Measurements from ENCODE around the gene SLC38A6. TPM values are rescaled to one million over a fixed set of nuclear protein-coding genes. Genes with fewer than 3 reads are reported as not detected.
A peak's percentile ranks its signal among the peaks of the same experiment; 100 is the strongest.

SLC38A6 gene
- total and polyA plus RNA-seq, 9 of the 15 experiments (the other 6 are each of a cell fraction or from before 2014, with no cell fraction given), result 9.8 to 40.3 (median 17.6) TPM

GRCh38 chr14:60989599-60989998 is 8.6 kb downstream of the SLC38A6 start (continued):
- TF ChIP-seq MAZ (CRISPR knock-in tag; conservative IDR thresholded peaks at IDR 0.05 in 1 of 2, IDR thresholded peaks at IDR 0.05 in 1 of 2) (peak in 1 of 2 experiments; percentile 42; a peak in 1 of 4 replicates), ZNF354B (CRISPR knock-in tag; IDR thresholded peaks at IDR 0.05) (no peak), MAFK (IDR thresholded peaks at IDR 0.05; ENCODE audit: low read length) (peak; percentile 21; the same call in 1 of the 2 replicates), GMEB1 (CRISPR knock-in tag; IDR thresholded peaks at IDR 0.05) (no peak), TRIM28 (IDR thresholded peaks at IDR 0.05) (no peak), ZNF121 (CRISPR knock-in tag; conservative IDR thresholded peaks at IDR 0.05) (no peak), ZKSCAN1 (IDR thresholded peaks at IDR 0.05; ENCODE audit: low read depth, low read length) (no peak), ZNF778 (CRISPR knock-in tag; IDR thresholded peaks at IDR 0.05) (no peak), STAT5A (IDR thresholded peaks at IDR 0.05; ENCODE audit: borderline replicate concordance, low read length) (peak; percentile 87), ZBTB43 (CRISPR knock-in tag; IDR thresholded peaks at IDR 0.05) (no peak), CBX5 (IDR thresholded peaks at IDR 0.05; ENCODE audit: borderline replicate concordance, low read depth) (no peak), SAFB2 (IDR thresholded peaks at IDR 0.05; ENCODE audit: borderline replicate concordance, low read depth, low read length, severe bottlenecking) (no peak), EHMT2 (IDR thresholded peaks at IDR 0.05) (no peak), CREB3L1 (IDR thresholded peaks at IDR 0.05; ENCODE audit: borderline replicate concordance, low read depth) (no peak), TCF7L2 (IDR thresholded peaks at IDR 0.05; ENCODE audit: low read depth, low read length) (no peak), BMI1 (IDR thresholded peaks at IDR 0.05; ENCODE audit: low read length) (no peak), PPARD (CRISPR knock-in tag; IDR thresholded peaks at IDR 0.05) (no peak), JUN (IDR thresholded peaks at IDR 0.05; ENCODE audit: borderline replicate concordance, low read depth, low read length) (no peak), JUN (CRISPR knock-in tag; IDR thresholded peaks at IDR 0.05; ENCODE audit: borderline replicate concordance) (no peak), ZNF518B (CRISPR knock-in tag; IDR thresholded peaks at IDR 0.05) (no peak), HES1 (IDR thresholded peaks at IDR 0.05; ENCODE audit: low read depth) (peak; percentile 61; the same call in 1 of the 2 replicates), ZFP1 (CRISPR knock-in tag; IDR thresholded peaks at IDR 0.05) (no peak), PML (IDR thresholded peaks at IDR 0.05; ENCODE audit: low read length) (peak; percentile 81)

Data from K562 (cell line).